Measurements from ENCODE around the gene CACNA1C.
"Not testable (repeated sequence)": the region's sequence is repeated elsewhere in the genome, so short reads cannot be mapped to it uniquely, and the experiment has no call there.

Gene CACNA1C

DNA sequence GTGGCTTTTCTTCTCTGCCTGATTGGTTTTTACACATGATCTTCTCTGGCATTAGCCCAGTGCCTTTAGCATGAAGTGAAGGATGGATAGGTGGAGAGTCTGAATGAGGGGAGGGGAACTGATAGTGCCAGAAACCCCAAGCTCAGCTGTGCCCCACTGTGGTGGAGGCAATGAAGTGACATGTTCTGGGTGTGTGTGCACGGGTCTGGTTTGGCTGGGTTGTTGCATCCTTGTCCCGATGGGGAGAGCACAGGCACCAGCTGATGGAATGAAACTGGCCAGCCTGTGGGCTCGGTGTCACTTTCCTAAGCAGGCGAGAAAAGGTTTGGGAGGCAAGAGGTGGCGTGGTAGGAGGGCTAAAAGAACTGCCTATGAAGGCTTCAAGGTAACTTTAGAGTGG, 65.3 kb downstream of the CACNA1C start:
- H3K4me3 ChIP-seq (ENCODE audit: low read length) = no peak overlapping the region

DNA sequence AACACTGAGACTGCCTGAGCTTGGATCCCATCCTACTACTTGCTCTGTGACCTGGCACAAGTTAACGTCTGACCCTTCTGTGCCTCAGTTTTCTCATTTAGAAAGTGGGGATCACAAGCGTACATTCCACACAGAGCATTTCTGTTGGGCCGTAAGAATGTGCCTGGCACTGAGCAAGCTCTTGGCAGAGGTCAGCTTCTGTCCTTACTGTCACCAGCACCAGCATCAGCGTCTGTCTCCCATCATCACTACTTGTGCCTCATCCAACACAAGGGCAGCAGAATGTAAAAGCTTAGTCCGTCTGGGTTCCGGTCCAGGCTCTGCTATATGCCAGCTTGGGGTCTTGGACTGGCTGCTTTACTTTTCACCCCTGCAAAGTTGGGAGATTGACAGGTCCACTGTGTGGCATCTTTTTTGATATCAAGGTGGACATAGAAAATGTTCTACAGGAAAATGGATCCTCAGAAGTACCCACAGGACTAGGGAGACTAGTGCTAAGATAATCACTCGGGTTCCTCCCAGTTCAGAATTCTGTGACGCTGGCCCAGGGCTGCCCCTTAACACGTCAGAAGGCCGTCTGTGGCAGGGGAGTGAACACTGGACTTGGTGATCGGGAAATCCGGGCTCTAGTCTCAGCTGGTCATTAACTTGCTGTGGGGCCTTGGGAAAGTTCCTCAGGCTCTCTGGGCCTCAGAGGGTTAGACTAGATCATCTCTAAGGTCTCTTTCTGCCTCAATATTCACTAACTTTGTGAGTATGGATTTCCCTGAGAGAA, 65.9 kb downstream of the CACNA1C start:
- Histone ChIP-seq H3K4me1 (ENCODE audit: control insufficient read depth, insufficient read depth, low read length) (peaks cover 6% of the 10 kb centered on the region), H3K9ac (ENCODE audit: low read length) (no peak overlapping the region), H3K36me3 (ENCODE audit: control insufficient read depth, insufficient read depth, low read length, severe bottlenecking) (peaks cover 45% of the 10 kb centered on the region), H3K4me3 (ENCODE audit: low read length) (no peak overlapping the region), H3K27me3 (replicated peaks; ENCODE audit: control insufficient read depth, insufficient read depth, low read length) (no peaks in the 10 kb centered on the region), H3K9me3 (ENCODE audit: control insufficient read depth, low read length) (no peaks in the 10 kb centered on the region)
- DNase-seq (ENCODE audit: low read depth) = no peak

More for the DNA sequence above, 65.3 kb downstream of the CACNA1C start:
- Histone ChIP-seq H3K4me1 (ENCODE audit: control insufficient read depth, insufficient read depth, low read length) (peaks cover 6% of the 10 kb centered on the region), H3K36me3 (ENCODE audit: control insufficient read depth, insufficient read depth, low read length, severe bottlenecking) (peaks cover 45% of the 10 kb centered on the region), H3K9me3 (ENCODE audit: control insufficient read depth, low read length) (no peaks in the 10 kb centered on the region), H3K9ac (ENCODE audit: low read length) (no peak overlapping the region), H3K27me3 (replicated peaks; ENCODE audit: control insufficient read depth, insufficient read depth, low read length) (no peaks in the 10 kb centered on the region)
- no peak for DNase-seq (ENCODE audit: low read depth)

DNA sequence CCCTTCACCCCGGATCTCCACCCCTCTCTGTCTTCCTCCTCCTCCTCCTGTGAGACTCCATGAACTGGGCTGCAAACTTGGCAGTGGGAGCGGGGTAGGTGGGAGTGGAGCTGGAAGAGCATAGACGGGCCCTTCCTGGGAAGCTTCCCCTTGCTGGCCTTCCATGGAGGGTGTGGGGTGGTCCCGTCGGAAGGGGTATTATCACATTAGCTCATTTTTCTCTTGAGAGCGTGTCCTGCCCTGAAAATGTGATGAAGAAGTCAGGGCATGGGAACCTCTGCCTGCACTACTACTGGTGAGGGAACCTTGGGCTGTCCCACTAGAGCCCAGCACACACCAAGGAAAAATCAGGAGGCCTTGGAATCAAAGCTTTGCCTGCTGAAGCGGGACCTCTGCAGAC, 66.5 kb downstream of the CACNA1C start:
- H3K27me3 ChIP-seq (replicated peaks; ENCODE audit: control insufficient read depth, insufficient read depth, low read length) = no peaks in the 10 kb centered on the region
- no peaks in the 10 kb centered on the region for H3K9me3 ChIP-seq (ENCODE audit: control insufficient read depth, low read length)
- peaks cover 45% of the 10 kb centered on the region for H3K36me3 ChIP-seq (ENCODE audit: control insufficient read depth, insufficient read depth, low read length, severe bottlenecking)
- no peak for DNase-seq (ENCODE audit: low read depth)
- no peak overlapping the region for H3K4me3 ChIP-seq (ENCODE audit: low read length)
- peaks cover 6% of the 10 kb centered on the region for H3K4me1 ChIP-seq (ENCODE audit: control insufficient read depth, insufficient read depth, low read length)
- no peak overlapping the region for H3K9ac ChIP-seq (ENCODE audit: low read length)

DNA sequence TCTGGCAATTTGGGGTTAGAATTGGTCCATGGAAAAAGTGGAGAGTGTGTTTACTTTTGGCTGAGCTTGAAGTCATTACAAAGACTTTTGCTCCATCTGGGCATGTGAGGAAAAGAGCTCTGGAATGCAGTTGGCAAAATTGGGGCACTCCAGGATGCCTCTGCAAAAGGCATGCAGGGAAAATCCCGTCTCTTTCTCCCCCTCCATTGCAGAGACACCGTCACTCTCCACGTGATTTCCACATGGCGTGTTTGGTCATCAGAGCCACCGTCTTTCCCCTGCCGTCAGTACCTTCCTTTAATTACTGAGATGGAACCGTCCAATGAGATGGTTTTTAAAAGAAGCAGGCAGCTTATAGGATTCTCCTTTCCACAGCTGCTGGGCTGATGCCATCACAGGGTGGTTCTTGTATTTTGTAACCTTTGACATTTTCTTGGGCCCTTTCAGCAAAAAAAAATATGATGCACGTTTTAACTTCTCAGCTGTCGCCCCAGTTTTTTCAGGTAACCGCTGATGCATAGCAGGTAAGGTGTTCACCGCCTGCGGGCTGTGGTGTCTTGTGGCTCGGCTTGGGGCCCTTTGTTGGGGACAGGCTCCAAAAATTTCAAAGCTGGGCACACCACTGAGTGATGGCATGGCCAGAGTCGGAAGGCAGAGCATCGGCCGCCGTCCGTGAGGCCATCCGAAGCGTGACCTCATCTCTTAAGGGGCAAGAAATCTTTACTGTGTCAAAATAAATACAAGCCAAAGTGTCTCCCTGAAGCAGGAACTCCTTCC, 68.4 kb downstream of the CACNA1C start:
- H3K27me3 ChIP-seq (replicated peaks; ENCODE audit: control insufficient read depth, insufficient read depth, low read length) = no peaks in the 10 kb centered on the region
- no peak overlapping the region for H3K4me3 ChIP-seq (ENCODE audit: low read length)
- no peaks in the 10 kb centered on the region for H3K9me3 ChIP-seq (ENCODE audit: control insufficient read depth, low read length)
- no peak for DNase-seq (ENCODE audit: low read depth)
- peaks cover 45% of the 10 kb centered on the region for H3K36me3 ChIP-seq (ENCODE audit: control insufficient read depth, insufficient read depth, low read length, severe bottlenecking)
- H3K4me1 ChIP-seq (ENCODE audit: control insufficient read depth, insufficient read depth, low read length) = peaks cover 7% of the 10 kb centered on the region
- no peak overlapping the region for H3K9ac ChIP-seq (ENCODE audit: low read length)

DNA sequence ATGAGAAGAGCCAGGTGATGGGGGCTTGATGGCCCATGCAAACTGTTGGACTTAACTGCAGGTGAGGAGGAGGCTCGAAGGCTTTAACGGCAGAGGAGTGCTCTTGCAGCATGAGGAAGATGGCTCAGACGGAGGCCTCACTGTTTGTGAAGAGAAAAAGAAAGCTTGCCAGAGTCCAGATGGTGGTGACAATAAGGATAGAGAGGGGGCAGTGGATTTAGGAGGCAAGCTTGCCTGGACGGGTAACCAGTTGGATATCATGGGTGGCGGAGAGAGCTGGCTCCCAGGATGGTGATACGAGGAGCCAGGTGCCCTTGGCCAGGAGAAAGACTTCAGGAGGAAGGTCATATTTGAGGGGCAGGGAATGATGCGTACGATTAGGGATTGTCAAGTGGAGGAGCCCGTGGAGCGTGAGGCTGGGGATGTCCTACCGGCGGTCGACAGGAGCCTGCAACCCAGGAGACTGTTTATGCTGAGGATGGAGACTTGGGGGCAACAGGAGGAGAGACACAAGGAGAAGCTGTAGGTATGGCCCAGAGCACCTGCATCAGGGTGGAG, 71.8 kb downstream of the CACNA1C start:
- Histone ChIP-seq H3K9ac (ENCODE audit: low read length) (no peak overlapping the region), H3K36me3 (ENCODE audit: control insufficient read depth, insufficient read depth, low read length, severe bottlenecking) (peaks cover 38% of the 10 kb centered on the region), H3K4me1 (ENCODE audit: control insufficient read depth, insufficient read depth, low read length) (peaks cover 17% of the 10 kb centered on the region), H3K27me3 (replicated peaks; ENCODE audit: control insufficient read depth, insufficient read depth, low read length) (no peaks in the 10 kb centered on the region), H3K4me3 (ENCODE audit: low read length) (no peak overlapping the region), H3K9me3 (ENCODE audit: control insufficient read depth, low read length) (no peaks in the 10 kb centered on the region)
- no peak for DNase-seq (ENCODE audit: low read depth)

DNA sequence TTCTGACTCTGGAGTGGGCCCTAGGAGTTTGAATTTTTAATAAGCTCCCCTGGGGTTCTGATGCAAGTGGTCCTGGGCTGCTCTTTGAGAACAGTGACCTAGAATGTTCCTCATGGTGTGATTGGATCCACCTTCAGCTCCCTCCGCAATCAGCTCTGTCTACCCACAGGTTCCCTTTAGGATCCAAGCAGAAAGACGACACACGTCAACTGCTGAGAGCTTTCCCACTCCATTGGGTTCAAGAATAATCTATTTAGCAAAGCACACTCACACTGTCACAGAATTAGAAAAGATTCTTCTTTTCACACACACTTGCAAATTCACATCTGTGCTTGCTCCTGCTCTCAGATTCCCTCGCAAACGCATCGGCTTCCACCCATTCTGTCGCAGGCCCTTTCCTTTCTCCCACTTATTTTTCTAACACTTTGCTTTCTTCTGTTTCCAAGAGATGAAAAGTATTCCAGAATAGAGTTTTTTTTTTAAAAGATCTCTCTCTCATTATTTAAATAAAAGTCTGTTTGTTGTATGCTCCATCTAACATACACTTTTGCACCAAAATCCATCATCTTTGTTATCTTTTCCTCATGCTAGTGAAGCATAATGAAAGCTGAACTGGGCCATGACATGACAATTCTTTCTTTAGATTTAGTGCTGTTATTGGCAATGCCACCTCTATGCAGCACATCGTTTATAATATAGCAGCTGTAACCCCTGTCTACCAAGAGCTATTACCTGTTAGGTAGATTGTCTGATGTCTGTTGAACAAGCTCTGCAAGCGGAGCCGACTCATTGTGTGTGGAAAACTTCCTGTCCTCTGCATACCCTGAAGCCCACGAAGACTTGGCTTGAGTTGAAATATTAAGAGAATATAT, 73.1 kb downstream of the CACNA1C start:
- Histone ChIP-seq H3K36me3 (ENCODE audit: control insufficient read depth, insufficient read depth, low read length, severe bottlenecking) (peaks cover 30% of the 10 kb centered on the region), H3K9ac (ENCODE audit: low read length) (no peak overlapping the region), H3K4me3 (ENCODE audit: low read length) (no peak overlapping the region), H3K9me3 (ENCODE audit: control insufficient read depth, low read length) (no peaks in the 10 kb centered on the region), H3K27me3 (replicated peaks; ENCODE audit: control insufficient read depth, insufficient read depth, low read length) (no peaks in the 10 kb centered on the region), H3K4me1 (ENCODE audit: control insufficient read depth, insufficient read depth, low read length) (peaks cover 14% of the 10 kb centered on the region)
- no peak for DNase-seq (ENCODE audit: low read depth)

DNA sequence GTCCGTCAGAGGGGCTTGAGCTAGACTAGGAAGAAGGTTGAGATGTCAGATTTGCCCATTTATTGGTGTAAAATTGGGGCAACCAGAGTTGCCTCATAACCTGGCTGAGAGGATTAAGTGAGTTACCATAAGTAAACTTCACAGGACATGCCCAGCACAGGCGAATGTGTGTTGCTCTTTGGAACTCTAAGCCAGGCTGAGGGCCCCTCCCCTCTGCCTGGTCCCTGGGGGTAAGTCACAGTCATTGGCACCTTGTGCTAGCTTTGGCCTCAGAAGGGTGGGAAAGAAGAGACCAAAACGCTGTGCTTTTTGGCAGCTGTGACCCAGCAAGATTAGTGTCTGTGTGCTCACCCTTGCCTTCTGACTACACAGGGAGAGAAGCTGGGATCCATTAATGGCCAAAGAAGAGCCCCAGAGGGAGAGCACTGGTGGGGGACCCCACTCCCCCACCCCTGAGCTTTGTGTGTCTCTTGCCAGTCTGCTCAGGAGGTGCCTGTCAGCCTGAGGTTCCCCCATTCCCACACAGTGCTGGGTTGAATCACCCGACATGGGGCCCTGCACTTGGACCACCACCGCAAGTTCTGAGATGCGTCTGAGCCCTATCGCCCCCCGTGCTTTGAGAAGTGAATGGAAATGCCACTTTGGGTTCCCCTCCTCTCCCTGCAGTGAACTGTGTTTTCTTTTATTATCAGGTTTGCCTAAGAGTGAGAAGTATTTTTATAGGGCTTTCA, 74.1 kb downstream of the CACNA1C start:
- H3K36me3 ChIP-seq (ENCODE audit: control insufficient read depth, insufficient read depth, low read length, severe bottlenecking) = peaks cover 21% of the 10 kb centered on the region
- no peaks in the 10 kb centered on the region for H3K27me3 ChIP-seq (replicated peaks; ENCODE audit: control insufficient read depth, insufficient read depth, low read length)
- no peak for DNase-seq (ENCODE audit: low read depth)
- H3K9me3 ChIP-seq (ENCODE audit: control insufficient read depth, low read length) = no peaks in the 10 kb centered on the region
- H3K9ac ChIP-seq (ENCODE audit: low read length) = no peak overlapping the region
- H3K4me1 ChIP-seq (ENCODE audit: control insufficient read depth, insufficient read depth, low read length) = peaks cover 14% of the 10 kb centered on the region
- H3K4me3 ChIP-seq (ENCODE audit: low read length) = no peak overlapping the region

DNA sequence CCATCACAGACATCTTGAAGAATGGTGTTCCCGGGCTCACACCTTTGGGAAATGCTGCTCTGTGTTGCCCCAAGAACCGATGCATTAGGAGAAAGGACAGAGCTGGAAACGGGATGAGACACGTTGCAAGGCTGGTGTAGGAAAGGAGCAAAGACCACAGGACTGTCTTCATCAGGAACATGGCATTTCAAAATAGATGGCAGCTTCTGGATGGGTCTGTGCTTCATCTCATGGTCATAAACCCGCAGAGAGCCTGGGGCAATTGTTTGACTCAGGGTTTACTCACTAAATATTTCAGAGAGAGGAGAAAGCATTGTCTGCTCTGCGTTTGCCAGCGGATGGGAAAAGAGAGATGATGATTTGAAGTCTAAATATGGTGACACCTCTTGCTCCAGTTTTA, 76.3 kb downstream of the CACNA1C start:
- Histone ChIP-seq H3K36me3 (ENCODE audit: control insufficient read depth, insufficient read depth, low read length, severe bottlenecking) (peaks cover 11% of the 10 kb centered on the region), H3K9me3 (ENCODE audit: control insufficient read depth, low read length) (no peaks in the 10 kb centered on the region), H3K4me3 (ENCODE audit: low read length) (no peak overlapping the region), H3K9ac (ENCODE audit: low read length) (no peak overlapping the region), H3K27me3 (replicated peaks; ENCODE audit: control insufficient read depth, insufficient read depth, low read length) (no peaks in the 10 kb centered on the region), H3K4me1 (ENCODE audit: control insufficient read depth, insufficient read depth, low read length) (peaks cover 14% of the 10 kb centered on the region)
- DNase-seq (ENCODE audit: low read depth) = peak; percentile 88

DNA sequence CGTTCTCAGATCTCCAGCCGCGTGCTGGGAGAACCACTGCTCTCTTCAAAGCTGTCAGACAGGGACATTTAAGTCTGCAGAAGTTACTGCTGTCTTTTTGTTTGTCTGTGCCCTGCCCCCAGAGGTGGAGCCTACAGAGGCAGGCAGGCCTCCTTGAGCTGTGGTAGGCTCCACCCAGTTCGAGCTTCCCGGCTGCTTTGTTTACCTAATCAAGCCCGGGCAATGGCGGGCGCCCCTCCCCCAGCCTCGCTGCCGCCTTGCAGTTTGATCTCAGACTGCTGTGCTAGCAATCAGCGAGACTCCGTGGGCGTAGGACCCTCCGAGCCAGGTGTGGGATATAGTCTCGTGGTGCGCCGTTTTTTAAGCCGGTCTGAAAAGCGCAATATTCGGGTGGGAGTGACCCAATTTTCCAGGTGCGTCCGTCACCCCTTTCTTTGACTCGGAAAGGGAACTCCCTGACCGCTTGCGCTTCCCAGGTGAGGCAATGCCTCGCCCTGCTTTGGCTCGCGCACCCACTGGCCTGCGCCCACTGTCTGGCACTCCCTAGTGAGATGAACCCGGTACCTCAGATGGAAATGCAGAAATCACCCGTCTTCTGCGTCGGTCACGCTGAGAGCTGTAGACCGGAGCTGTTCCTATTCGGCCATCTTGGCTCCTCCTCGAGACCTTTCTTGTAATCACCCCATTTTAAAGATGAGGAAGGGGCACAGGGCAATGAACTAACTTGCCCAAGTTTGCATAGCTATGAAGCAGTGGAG, 83.1 kb downstream of the CACNA1C start:
- not testable (repeated sequence) for H3K4me1 ChIP-seq (ENCODE audit: control insufficient read depth, insufficient read depth, low read length); H3K9ac ChIP-seq (ENCODE audit: low read length); H3K9me3 ChIP-seq (ENCODE audit: control insufficient read depth, low read length); H3K36me3 ChIP-seq (ENCODE audit: control insufficient read depth, insufficient read depth, low read length, severe bottlenecking); DNase-seq (ENCODE audit: low read depth); H3K27me3 ChIP-seq (replicated peaks; ENCODE audit: control insufficient read depth, insufficient read depth, low read length); H3K4me3 ChIP-seq (ENCODE audit: low read length)

DNA sequence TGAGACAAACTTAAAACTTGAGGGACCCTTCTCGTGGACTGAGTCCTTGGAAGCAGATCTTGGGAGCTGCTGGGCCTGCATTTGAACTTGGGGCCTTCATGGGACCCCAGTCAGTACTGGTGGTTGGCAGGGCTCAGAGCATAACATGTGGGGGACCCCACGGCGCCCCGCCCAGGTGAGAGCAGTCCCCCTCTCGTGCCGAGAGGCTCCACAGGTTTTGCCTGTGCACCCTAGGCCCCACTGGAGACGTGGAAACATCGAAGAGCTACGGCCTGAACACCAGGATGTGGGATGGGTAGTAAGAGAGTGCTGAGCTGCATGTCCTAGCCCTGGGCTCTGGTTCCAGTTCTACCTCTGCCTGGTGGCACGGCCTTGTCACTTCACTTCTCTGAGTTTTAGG, 84.1 kb downstream of the CACNA1C start:
- Histone ChIP-seq H3K4me1 (ENCODE audit: control insufficient read depth, insufficient read depth, low read length) (peaks cover 8% of the 10 kb centered on the region), H3K36me3 (ENCODE audit: control insufficient read depth, insufficient read depth, low read length, severe bottlenecking) (no peaks in the 10 kb centered on the region), H3K4me3 (ENCODE audit: low read length) (no peak overlapping the region), H3K9ac (ENCODE audit: low read length) (no peak overlapping the region), H3K9me3 (ENCODE audit: control insufficient read depth, low read length) (no peaks in the 10 kb centered on the region), H3K27me3 (replicated peaks; ENCODE audit: control insufficient read depth, insufficient read depth, low read length) (no peaks in the 10 kb centered on the region)
- DNase-seq (ENCODE audit: low read depth) = no peak
